Glomerular visceral epithelial cell (primary cell): Measurements from ENCODE around the gene RASIP1.
"Not testable (repeated sequence)": the region's sequence is repeated elsewhere in the genome, so short reads cannot be mapped to it uniquely, and the experiment has no call there.

Experiments used
- DNase-seq: peaks from one replicate; pipeline ENCODE4 v3.0.0-alpha.2; 2016; ENCODE audit errors: extremely low spot score

Gene RASIP1

DNA sequence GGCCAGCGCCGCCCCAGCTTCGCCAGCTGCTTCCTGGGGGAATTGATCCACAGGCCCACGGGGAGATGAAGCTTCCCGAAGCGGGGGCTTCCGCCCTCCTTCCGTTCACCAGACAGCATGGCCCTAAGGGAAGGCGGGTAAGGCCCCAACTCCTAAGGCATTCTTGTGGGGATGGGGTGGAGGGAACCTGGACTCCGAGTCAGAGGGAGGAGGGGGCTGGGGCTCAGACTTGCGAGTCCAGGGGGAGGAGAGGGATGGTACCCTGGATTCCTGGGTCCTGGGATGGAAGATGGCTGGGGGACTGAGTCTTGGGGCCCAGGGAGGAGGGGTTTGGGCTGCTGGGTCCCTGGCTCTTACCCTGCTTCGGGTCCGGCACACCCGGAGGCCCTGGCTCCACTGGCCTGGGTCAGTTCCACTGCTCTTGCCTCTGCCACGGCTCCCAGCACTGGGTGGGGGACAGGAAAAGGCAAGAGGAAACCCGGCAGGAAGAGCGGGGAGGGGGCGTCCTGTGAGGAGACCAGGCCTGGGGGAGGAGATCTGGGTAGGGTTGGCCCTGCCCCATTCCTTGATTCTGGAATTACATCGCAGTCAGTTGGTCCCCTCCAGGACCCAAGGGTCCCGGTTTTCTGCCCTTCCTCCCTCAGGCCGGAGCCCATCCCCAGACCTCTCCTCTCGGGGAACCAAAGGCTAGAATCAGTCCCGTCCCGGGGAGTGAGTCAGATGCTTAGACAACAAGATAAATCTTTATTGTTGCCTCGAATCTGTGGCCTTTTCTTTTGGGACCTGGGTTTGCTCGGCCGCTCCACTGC is at the start of gene RASIP1:
Gene RASIP1, minus strand, starts transcription at position 447 of the 809 bp plus-strand sequence. Its CDS starts 328 bp downstream, at position 119.
- DNase-seq: no peak

- DNase-seq: not testable (repeated sequence)
These were observed 46.9 kb upstream of the RASIP1 start for GRCh38 chr19:48787331-48787730.

GRCh38 chr19:48786422-48786821 is 46.0 kb upstream of the RASIP1 start:
- DNase-seq: not testable (repeated sequence)

DNA sequence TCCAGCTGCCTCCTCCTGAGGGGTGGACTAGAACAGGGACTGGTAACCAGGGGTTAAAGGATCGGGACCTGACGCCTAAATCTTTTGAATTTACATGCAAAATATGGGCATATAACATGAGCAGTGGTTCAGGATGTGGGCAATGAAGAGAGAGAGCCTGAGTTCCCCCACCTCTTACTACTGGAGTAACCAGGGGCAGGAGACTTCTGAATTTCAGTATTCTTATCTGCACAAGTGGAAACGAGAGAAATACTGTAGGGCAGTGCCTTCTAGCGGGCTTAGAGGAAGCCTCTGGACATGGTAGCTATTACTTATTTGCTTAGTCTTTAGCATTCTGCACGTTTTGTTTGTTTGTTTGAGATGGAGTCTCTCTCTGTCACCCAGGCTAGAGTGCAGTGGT is 44.1 kb upstream of the RASIP1 start:
- no peak for DNase-seq

- peak; percentile 66 for DNase-seq
These were observed 40.4 kb upstream of the RASIP1 start for GRCh38 chr19:48780631-48781391.

GRCh38 chr19:48779636-48780035 is 39.2 kb upstream of the RASIP1 start:
- DNase-seq: no peak

GRCh38 chr19:48777720-48778119 is 37.3 kb upstream of the RASIP1 start:
- no peak for DNase-seq

DNA sequence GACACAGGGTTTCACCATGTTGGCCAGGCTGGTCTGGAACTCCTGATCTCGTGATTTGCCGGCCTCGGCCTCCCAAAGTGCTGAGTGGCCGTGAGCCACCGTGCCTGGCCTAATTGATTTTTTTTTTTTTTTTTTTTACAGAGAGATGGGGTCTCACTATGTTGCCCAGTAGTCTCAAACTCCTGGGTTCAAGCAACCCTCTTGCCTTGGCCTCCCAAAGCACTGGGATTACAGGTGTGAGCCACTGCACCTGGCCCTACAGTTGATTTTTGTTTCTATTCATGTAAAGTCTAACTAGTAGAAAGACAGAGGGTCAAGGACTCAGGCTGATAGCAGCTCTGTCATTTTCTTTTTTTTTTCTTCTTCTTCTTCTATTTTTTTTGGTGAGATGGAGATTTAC is 36.7 kb upstream of the RASIP1 start:
- DNase-seq: no peak

DNA sequence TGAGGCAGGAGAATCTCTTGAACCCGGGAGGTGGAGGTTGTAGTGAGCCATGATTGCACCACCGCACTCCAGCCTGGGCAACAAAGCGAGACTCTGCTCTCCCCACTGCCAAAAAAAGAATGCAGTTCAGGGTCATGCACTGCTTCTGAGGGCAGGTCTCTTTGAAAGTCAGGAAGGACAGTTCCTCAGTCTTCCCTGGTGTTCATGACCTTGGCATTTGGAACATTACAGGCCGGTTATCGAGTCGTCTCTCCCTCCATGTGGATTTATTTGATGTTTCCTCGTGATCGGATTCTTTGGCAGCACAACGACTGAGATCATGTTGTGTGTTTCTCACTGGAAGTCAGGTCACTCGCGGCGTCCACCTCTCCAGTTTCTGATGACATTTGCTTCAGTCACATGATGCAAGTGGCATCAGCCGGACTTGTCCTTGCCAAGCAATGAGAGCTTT is 32.1 kb upstream of the RASIP1 start:
- no peak for DNase-seq

DNA sequence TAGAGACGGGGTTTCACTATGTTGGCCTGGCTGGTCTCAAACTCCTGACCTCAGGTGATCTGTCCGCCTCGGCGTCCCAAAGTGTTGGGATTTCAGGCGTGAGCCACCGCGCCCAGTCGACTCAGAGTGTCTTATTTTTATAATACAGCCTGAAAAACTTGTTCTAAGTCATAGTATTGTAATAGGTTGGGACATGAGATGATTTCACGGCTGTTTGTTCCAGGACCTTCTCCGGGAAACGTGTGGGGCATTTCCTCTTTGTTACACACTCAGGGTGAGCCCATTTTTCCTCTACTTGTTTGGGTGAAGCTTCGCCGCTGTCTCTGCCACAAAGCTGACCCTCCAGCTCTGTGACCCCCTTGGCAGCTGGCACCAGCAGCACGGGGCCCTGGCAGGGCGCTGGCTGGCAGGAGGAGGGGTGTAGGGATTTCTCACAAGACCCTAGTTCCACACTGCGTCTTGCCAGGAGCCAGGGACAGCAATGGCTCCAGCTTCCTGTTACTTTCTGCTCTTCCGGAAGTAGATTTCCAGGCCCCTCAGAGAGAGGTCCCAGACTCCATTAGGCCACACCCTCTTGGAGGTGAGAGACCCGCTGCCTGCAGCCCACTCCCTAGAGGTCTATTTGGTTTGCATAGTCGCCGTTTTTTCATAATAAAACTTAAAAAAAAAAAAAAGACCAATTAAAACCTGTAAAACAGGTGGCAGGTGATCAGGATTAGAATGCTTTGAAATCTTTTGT is 30.5 kb upstream of the RASIP1 start:
- DNase-seq: no peak

GRCh38 chr19:48770266-48770665 is 29.9 kb upstream of the RASIP1 start:
- peak; percentile 56 for DNase-seq

DNA sequence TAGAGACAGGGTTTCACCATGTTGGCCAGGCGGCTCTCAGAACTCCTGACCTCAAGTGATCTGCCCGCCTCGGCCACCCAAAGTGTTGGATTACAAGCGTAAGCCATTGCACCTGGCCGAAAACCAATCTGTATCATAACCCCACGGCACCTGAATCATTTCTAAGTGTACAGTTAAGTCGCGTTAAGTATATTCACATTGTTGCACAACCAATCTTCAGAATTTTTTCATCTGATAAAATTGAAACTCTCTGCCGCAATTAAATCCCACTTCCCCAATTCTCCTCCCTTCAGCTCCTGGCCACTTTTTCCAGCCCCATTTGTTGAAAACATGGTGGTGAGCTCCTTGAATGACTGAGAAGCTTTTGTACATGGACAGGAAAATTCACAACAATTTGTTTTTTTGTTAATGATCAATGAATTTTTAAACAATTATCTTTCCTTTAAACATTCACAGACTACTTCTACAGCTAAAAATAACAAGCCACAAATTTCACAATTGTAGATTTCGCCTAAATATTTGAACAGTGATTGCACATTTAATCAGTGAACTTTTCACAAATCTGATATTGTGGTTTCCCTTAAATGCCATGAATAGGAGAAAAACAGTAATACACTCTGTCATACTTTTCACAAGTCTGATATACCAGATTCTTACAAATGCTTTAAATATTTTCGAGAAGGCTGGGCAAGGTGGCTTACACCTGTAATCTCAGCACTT is 28.7 kb upstream of the RASIP1 start:
- DNase-seq: no peak

- DNase-seq: not testable (repeated sequence)
These were observed 27.9 kb upstream of the RASIP1 start for GRCh38 chr19:48768171-48768753.

DNA sequence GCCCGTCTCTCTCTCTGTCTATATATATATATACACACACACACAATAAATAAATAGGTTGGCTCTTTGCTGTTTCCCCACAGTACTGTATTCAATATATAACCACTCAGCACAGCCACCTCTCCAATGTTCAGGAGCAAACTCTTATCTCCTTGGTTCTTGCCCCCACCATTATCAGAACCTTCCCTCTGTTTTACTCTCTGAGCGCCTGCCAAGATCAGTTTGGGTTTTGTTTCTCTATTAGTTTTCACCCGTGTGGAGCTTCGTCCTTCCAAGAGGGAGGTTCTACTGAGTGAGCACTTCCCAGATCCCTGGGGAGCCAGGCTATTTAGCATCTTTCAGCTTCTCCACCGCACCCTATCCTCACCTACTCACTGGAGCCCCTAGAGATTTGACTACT is 25.4 kb upstream of the RASIP1 start:
- DNase-seq: not testable (repeated sequence)

GRCh38 chr19:48760504-48761205 is 20.2 kb upstream of the RASIP1 start:
- no peak for DNase-seq

DNA sequence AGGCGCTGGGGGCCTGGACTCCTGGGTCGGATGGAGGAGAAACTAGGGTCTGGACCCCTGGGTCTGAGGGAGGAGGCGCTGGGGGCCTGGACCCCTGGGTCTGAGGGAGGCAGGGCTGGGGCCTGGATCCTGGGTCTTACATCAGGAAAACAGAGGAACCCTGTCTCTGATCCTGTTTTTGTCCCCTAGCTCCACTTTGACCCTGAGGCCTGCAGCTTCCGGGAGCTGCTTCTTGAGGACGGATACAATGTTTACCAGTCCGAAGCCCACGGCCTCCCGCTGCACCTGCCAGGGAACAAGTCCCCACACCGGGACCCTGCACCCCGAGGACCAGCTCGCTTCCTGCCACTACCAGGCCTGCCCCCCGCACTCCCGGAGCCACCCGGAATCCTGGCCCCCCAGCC is 17.3 kb upstream of the RASIP1 start:
- DNase-seq: no peak

- no peak for DNase-seq
These were observed 16.8 kb upstream of the RASIP1 start for GRCh38 chr19:48757089-48757675.

DNA sequence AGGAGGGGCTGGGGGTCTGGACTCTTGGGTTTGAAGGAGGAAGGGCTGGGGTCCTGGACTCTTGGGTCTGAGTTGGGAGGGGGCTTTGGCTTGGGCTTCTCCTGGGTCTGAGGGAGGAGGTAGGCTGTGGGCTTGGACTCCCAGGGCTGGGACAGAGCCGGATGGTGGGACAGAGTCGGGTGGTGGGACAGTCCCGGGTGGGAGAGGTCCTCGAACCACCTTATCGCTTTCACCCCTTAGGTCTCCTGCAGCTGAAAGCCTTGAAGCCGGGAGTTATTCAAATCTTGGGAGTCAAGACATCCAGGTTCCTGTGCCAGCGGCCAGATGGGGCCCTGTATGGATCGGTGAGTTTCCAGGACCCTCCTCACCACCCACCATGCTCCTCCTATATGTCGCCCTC is 16.3 kb upstream of the RASIP1 start:
- DNase-seq: no peak

DNA sequence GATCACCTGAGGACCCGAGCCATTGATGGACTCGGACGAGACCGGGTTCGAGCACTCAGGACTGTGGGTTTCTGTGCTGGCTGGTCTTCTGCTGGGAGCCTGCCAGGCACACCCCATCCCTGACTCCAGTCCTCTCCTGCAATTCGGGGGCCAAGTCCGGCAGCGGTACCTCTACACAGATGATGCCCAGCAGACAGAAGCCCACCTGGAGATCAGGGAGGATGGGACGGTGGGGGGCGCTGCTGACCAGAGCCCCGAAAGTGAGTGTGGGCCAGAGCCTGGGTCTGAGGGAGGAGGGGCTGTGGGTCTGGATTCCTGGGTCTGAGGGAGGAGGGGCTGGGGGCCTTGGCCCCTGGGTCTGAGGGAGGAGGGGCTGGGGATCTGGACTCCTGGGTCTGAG is 15.8 kb upstream of the RASIP1 start:
- DNase-seq: no peak

DNA sequence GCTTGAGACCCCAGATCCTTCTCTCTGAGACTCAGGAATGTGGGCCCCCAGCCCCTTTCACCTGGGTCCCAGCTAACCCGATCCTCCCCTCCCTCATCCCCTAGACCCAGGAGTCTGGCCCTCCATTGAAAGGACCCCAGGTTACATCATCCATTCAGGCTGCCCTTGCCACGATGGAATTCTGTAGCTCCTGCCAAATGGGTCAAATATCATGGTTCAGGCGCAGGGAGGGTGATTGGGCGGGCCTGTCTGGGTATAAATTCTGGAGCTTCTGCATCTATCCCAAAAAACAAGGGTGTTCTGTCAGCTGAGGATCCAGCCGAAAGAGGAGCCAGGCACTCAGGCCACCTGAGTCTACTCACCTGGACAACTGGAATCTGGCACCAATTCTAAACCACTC is 15.4 kb upstream of the RASIP1 start:
- DNase-seq: no peak
